Measurements from ENCODE around the gene C12orf50. TPM values are rescaled to one million over a fixed set of nuclear protein-coding genes. Genes with fewer than 3 reads are reported as not detected.

Gene C12orf50
- total and polyA plus RNA-seq, 10 of the 15 experiments (the other 5 are each of a cell fraction or from before 2014, with no cell fraction given) = 0.03 to 0.06 TPM; not detected in 8

DNA sequence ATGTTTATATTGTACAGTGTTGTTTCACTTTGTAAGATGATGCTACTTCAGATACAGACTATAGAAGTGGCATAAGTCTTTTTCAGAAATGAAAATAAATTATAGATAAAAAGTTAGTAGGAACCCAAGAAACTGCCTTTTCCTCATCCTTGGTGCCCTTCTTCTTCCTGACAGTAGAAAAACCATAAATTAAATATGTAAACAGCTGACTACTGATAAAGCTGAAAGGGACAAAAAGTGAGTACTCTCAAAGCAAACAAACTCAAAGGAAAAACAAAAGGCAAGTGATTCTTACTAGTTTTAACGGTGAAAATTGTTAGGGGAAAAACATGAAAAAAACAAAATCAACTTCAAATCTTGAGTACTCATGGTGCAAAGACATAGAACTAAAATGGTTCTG, 8.6 kb upstream of the C12orf50 start (continued):
- TF ChIP-seq, protein P1, sequence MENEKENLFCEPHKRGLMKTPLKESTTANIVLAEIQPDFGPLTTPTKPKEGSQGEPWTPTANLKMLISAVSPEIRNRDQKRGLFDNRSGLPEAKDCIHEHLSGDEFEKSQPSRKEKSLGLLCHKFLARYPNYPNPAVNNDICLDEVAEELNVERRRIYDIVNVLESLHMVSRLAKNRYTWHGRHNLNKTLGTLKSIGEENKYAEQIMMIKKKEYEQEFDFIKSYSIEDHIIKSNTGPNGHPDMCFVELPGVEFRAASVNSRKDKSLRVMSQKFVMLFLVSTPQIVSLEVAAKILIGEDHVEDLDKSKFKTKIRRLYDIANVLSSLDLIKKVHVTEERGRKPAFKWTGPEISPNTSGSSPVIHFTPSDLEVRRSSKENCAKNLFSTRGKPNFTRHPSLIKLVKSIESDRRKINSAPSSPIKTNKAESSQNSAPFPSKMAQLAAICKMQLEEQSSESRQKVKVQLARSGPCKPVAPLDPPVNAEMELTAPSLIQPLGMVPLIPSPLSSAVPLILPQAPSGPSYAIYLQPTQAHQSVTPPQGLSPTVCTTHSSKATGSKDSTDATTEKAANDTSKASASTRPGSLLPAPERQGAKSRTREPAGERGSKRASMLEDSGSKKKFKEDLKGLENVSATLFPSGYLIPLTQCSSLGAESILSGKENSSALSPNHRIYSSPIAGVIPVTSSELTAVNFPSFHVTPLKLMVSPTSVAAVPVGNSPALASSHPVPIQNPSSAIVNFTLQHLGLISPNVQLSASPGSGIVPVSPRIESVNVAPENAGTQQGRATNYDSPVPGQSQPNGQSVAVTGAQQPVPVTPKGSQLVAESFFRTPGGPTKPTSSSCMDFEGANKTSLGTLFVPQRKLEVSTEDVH (IDR thresholded peaks at IDR 0.05; ENCODE audit: low read depth, partially characterized antibody) = no peak
- TF ChIP-seq CHD4 (IDR thresholded peaks at IDR 0.05) = no peak
- no peak for TF ChIP-seq IKZF1 (conservative IDR thresholded peaks at IDR 0.05)

GRCh38 chr12:88036353-88036965, 7.3 kb upstream of the C12orf50 start:
- TF ChIP-seq SUPT20H (IDR thresholded peaks at IDR 0.05; ENCODE audit: borderline replicate concordance, control insufficient read depth, low read depth, low read length) (no peak), RB1 (IDR thresholded peaks at IDR 0.05; ENCODE audit: borderline replicate concordance) (0 out of 2 replicates have a peak, but pooled peaks have one; percentile 31), BHLHE40 (IDR thresholded peaks at IDR 0.05; ENCODE audit: borderline replicate concordance in 1 of 2, low read depth in 2 of 2, low read length in 1 of 2) (peak in 1 of 2 experiments; percentile 29; a peak in 1 of 4 replicates), RAD51 (IDR thresholded peaks at IDR 0.05) (0 out of 2 replicates have a peak, but pooled peaks have one; percentile 8)
- Histone ChIP-seq H3K79me2 (ENCODE audit: control insufficient read depth, insufficient read depth, low read length) (peaks cover 48% of the 10 kb centered on the region), H3K27ac (ENCODE audit: control insufficient read depth, insufficient read depth) (peak overlapping the region; percentile 69; the same call in 1 of the 2 replicates), H2AFZ (ENCODE audit: control insufficient read depth, low read depth, low read length) (no peak overlapping the region), H3K9ac (ENCODE audit: control insufficient read depth, insufficient read depth, low read length) (peak overlapping the region; percentile 86), H3K27me3 (replicated peaks in 1 of 2; ENCODE audit: control insufficient read depth in 2 of 2, insufficient read depth in 2 of 2, low read length in 1 of 2) (no peaks in the 10 kb centered on the region), H4K20me1 (ENCODE audit: control insufficient read depth, insufficient read depth) (no peaks in the 10 kb centered on the region), H3K9me3 (replicated peaks; ENCODE audit: control insufficient read depth, insufficient read depth, low read length) (no peaks in the 10 kb centered on the region), H3K36me3 (ENCODE audit: control insufficient read depth in 2 of 2, insufficient read depth in 2 of 2, low read length in 1 of 2) (no peaks in the 10 kb centered on the region; a peak in 1 of 4 replicates), H3K4me3 (peak overlapping the region; percentile 86), H3K4me1 (ENCODE audit: control insufficient read depth, insufficient read depth, low read length) (no peaks in the 10 kb centered on the region), H3K4me2 (ENCODE audit: control insufficient read depth, insufficient read depth) (peak overlapping the region; percentile 46)
- ChIA-PET CTCF (interaction anchor here (0.5 to 1.5 kb wide), 3 partner anchors 22 to 411 kb away, joined by 3 to 4 read pairs (median 3); no protein-coding TSS in a partner anchor), RAD21 (ENCODE audit: unreplicated experiment) (interaction anchor here (1.5 kb wide), 1 partner anchor 15 kb away, joined by 4 read pairs; no protein-coding TSS in a partner anchor), SMC1A (ENCODE audit: uncharacterized antibody, unreplicated experiment) (interaction anchor here (1.4 to 1.7 kb wide), 2 partner anchors 17 to 27 kb away, joined by 3 to 7 read pairs; no protein-coding TSS in a partner anchor), POLR2A (interaction anchor here (2.3 kb wide), 1 partner anchor 26 kb away, joined by 6 read pairs; no protein-coding TSS in a partner anchor)
- DNase-seq (ENCODE audit: low read depth, low spot score) = no peak
- ATAC-seq = peak; percentile 36
- in situ Hi-C loops (cut with MboI) (no loop called here), intact Hi-C loops (cut with micrococcal nuclease; ENCODE audit: unreplicated experiment) (loop anchor here (10.0 kb wide), 1 partner anchor 348 kb away; no protein-coding TSS in a partner anchor)
- no peak for FAIRE-seq
- no TSS peak for BruUV-seq (replicated peaks)
- 6% methylated on average over 5 of the region's 5 CpGs for WGBS (ENCODE audit: insufficient coverage, insufficient replicate concordance, low lambda C conversion rate, missing lambda C conversion rate)
